HG02642 (cell line): ENCODE results near the gene CHTOP.
"Not testable (repeated sequence)": the region's sequence is repeated elsewhere in the genome, so short reads cannot be mapped to it uniquely, and the experiment has no call there.

Experiments used
- ATAC-seq: cut with Tn5 transposase; IDR thresholded peaks from one replicate; pipeline ENCODE4 v1.9.1; 2021; ENCODE audit warnings: mild to moderate bottlenecking; ENCODE audit not compliant: unreplicated experiment, poor library complexity

The CHTOP gene

DNA sequence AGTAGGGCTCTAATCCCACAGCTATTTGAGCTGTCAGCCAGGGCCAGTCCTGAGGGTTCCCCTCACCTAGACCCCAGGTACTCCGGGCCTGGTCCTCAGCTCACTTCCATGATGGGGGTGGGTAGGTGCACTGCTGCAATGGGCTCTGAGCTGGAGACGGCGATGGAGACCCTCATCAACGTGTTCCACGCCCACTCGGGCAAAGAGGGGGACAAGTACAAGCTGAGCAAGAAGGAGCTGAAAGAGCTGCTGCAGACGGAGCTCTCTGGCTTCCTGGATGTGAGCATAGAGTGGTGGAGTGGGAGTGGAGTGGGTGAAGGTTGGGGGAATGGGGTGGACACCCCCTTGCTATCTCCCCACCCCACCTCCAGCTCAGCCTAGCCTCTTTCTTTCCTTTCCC, 3.5 kb upstream of the CHTOP start:
- no peak for ATAC-seq

DNA sequence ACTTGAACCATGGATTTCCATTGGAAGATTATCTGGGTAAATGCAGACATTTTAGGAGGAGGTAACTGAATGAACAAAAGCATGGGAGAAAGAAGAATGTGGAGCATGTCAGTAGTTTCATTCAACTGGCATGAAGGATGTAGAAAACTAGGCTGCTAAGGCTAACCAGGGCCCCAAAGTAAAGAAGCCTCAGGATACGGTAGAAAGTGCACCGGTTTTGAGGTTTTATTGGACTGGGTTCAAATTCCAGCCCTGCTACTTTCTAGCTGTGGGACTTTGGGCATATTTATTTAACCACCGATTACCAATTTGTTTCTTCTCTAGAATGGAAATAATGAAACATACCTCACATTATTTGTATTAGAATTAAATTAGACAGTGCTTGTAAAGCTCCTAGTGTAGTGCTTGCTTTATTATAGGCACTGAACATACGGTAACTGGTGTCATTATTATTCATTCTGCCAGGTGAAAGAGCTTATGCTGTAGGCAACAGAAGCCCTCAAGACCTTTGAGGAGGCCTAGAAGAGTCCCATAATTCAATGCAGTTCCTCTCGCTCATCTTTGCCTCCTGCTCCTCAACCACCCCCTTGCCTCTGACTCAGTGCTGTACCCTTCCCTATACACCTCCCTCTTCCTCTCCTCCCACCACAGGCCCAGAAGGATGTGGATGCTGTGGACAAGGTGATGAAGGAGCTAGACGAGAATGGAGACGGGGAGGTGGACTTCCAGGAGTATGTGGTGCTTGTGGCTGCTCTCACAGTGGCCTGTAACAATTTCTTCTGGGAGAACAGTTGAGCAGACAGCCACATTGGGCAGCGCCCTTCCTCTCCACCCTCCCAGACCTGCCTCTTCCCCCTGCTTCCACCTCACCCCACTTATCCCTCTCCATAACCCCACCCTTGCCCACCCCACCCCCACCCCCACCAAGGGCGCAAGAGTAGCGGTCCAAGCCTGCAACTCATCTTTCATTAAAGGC, 2.5 kb upstream of the CHTOP start:
- no peak for ATAC-seq

DNA sequence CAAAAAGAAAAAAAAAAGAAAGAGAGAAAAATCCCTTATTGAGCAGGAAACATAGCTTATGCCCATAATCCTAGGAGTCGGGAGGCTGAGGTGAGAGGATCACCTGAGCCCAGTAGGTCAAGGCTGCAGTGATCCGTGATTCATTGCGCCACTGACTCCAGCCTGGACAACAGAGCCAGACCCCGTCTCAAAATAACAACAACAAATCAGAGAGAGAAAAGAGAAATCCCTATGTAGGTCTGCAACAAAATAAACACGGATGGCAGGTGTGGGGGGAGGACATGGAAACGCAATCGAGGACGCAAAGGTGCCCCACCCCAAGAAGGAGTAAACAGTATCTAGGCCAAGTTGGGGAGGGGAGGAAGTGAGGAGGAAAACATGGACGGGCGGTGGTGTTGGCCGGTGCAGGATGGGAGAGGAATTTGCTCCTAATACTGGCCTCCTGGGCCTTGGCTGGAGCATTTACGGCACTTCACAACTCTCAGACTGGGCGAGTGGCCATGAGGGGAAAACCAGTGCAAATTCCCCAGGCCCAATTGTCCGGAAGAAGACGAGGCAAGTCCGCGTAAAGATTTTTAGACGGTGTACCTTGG, 609 bp upstream of the CHTOP start:
- ATAC-seq, result no peak

DNA sequence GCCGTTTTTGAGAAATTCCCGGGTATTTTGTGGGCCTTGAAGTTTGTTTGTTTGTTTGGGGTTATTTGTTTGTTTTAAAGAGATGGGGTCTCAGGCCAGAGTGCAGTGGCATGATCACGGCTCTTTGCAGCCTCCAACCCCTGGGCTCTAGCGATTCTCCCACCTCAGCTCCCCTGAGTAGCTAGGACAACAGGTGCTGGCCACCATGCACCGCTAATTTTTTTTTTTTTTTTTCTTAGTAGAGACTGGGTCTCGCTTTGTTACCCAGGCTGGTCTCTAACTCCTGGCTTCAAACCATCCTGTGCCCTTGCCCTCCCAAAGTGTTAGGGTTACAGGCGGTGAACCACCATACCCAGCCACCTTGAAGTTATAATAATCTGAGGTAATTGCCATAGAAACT, 2.0 kb downstream of the CHTOP start:
- no peak for ATAC-seq

DNA sequence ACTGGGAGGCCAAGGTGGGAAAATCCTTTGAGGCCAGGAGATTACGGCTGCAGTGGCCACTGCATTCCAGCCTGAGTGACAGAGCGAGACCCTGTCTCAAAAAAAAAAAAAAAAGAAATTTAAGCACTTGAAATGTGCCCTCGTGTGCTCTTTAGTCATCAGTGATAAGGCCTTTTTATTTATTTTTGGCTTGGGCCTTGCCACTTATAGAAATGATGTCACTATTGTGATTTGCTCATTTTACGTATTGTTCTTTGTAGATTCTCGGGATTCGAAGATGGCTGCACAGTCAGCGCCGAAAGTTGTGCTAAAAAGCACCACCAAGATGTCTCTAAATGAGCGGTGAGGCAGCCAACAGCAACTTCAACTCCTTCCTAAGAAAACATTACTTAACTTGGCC, 2.4 kb downstream of the CHTOP start:
- no peak for ATAC-seq

GRCh38 chr1:153638261-153638660, 4.4 kb downstream of the CHTOP start:
- ATAC-seq, result no peak

DNA sequence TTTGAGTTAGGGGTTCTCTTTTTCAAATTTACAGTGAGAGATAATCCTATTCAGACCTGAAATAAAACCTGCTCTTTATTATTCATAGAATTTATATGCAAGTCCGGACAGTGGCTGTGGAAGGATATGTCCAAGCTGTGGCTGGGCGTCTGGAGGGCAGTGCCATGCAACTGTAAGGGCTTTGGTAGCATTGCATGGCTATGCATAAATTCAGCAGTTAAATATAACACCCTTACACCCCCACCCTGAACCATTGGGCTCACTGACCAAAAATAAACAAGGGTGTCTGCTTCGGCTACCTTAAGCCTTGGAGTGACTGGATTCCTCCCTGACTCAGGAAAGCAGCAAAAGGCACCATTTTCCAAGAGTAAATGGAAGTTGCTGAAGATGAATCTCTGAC, 5.4 kb downstream of the CHTOP start:
- ATAC-seq, result no peak

GRCh38 chr1:153640213-153640612, 6.3 kb downstream of the CHTOP start:
- ATAC-seq, result not testable (repeated sequence)

- ATAC-seq, result no peak
These were observed 7.0 kb downstream of the CHTOP start for GRCh38 chr1:153640861-153641260.

- ATAC-seq, result no peak
These were observed 8.3 kb downstream of the CHTOP start for GRCh38 chr1:153642161-153642560.

DNA sequence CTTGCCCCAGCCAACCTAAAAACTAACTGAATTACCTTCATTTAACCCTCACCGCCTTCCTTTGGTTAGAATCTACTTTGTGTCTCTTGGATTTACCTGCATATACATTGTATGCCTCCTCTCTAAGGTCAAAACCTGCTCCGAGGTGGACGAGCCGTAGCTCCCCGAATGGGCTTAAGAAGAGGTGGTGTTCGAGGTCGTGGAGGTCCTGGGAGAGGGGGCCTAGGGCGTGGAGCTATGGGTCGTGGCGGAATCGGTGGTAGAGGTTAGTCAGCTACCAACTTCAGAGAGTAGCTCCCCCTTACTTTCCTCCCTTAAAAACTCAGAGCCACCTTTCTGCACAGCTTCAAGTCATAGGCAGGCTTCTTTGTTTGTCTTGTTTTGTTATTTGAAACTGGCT, 9.2 kb downstream of the CHTOP start:
- no peak for ATAC-seq

DNA sequence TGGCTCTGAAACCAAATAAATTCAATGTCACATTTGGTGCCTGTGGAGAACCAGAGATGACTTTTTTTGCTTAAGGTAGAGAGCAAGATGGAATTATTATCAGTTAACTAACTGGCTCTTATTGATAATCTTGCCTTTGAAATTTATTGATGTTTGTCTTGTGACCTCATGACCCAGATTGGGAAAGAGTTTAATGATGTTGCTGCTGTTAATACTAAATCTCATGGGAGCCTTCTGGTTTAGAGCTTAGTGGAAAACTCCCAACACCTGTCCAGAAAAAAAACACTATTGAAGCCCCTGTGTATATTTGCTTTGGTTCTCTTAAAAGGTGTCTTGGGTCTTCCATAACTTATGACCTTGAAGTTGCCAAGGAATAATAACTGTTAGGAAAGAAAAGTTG, 9.9 kb downstream of the CHTOP start:
- no peak for ATAC-seq

- no peak for ATAC-seq
These were observed 12.9 kb downstream of the CHTOP start for GRCh38 chr1:153646672-153647345.

- ATAC-seq, result no peak
These were observed 13.5 kb downstream of the CHTOP start for GRCh38 chr1:153647346-153647714.

GRCh38 chr1:153648000-153648643, 14.3 kb downstream of the CHTOP start:
- no peak for ATAC-seq

DNA sequence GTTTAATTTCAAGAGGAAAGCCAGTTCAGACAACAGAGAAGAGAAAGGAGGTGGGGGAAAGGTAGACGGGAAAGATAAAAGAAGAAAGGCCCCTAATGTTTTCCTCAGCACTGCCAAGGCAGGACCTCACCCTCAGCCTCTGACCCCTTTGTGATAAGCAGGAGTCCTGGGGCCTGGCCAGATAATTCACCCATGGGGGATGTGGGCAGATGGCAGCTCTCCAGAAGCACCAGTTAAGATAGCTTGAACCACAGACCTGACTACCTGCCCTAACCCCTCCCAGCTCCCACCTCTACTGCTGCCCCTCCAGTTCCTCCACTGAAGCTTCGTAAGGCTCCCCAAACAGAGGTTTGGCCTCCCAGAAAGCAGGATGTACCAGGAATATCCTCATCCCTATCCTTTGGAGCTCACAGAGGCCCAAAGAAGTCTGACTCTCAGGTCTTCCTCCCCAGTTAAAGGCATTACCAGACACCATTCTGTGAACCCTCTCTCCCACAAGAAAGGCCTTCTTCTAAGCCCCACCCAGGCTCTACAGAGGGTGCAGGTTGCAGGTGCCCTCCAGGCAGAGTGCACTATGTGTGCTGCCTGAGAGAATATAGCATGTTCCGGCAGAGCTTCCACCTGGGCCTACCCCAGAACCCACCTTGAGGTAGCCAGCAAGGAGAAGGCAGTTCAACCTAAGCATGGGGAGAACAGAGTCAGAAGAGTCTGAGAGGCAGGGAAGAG, 15.4 kb downstream of the CHTOP start:
- no peak for ATAC-seq

DNA sequence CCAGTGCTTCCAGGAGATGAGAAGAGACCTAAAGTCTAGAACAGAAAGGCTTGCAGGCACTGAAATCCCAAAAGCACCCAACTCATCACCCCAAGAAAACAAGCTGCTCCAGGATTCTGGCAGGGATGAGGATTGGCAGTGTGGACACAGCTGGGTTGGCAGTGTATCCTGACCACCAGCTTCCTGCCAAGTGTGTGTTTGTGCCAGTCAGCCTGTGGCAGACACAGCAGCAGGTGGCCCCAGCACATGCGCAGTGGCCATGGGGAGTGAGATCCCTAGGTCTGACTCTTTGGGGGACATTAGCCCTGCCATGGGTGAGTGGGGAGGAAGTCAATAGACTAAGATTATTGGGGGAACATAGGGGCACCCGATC, 16.0 kb downstream of the CHTOP start:
- ATAC-seq, result no peak

DNA sequence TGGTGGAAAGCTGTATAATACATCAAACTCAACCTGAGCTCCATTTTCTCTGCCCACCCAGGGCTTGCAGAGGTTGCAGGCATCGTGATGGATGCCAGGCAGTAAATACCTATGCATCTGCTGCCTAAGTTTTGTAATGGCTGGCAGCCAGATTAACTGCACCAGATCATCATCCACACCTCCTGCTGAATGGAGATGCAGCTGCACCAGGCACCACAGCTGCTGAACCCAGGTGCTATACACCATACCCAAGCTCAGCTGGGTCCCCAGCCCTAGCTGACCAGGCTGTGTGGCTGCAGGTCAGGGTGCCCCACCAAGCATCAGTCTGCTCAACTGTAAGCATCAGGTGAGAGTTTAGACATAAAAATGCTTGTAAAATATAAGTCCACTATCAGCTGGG, 17.9 kb downstream of the CHTOP start:
- no peak for ATAC-seq

- no peak for ATAC-seq
These were observed 19.1 kb downstream of the CHTOP start for GRCh38 chr1:153652805-153653500.

DNA sequence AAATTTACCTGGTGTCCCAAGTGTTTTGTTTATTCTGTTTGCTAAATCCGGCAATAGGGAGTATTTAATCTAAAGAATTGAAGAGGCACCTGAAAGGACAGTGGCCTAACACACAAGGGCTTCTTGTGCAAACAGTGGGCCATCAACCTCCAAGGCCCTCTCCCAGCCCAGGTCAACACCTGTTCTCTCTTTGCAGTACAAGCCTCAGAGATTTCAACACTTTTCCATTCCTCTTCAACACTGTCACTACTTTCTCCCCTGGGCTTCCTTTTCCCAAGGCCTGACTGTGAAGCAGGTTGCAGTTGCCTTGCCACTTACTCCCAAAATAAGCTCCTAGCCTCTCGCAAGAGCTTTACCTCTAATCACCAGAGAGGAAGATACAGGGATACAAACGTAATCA, 21.5 kb downstream of the CHTOP start:
- no peak for ATAC-seq
